GM12875 (cell line): ENCODE measurements around the gene AKIRIN1.
"Not testable (repeated sequence)": the region's sequence is repeated elsewhere in the genome, so short reads cannot be mapped to it uniquely, and the experiment has no call there.

ENCODE experiments used
- H3K4me3 ChIP-seq: one replicate; pipeline ENCODE4 v1.5.1; 2011; ENCODE audit warnings: low read depth, low read length, control low read depth
- TF ChIP-seq, protein P1 (sequence below): IDR thresholded peaks from 2 replicates; pipeline ENCODE4 v1.5.1; 2011; ENCODE audit warnings: low read depth, mild to moderate bottlenecking, control low read depth, inconsistent platforms, low read length, moderate library complexity, borderline replicate concordance; ENCODE audit not compliant: insufficient read depth

AKIRIN1 gene

DNA sequence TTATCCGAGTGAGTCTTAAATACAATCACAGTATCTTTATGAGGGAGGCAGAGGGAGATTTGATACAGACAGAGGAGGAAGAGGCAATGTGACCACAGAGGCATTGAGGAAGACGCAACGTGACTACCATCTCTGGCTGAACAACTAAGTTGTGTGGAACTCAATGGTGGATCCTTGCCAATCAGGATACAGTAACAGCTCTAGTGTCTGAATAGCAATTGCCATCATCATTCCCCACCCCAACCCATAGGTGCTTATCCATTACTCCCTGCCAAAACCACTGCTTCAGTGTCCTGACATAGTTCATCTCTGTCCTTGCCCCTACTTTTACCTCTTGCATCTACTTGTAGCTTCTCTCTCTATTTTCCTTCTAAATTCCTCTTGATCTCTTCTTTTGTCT lies 29.0 kb upstream of the AKIRIN1 start:
- H3K4me3 ChIP-seq, result no peak overlapping the region
- TF ChIP-seq, protein P1, sequence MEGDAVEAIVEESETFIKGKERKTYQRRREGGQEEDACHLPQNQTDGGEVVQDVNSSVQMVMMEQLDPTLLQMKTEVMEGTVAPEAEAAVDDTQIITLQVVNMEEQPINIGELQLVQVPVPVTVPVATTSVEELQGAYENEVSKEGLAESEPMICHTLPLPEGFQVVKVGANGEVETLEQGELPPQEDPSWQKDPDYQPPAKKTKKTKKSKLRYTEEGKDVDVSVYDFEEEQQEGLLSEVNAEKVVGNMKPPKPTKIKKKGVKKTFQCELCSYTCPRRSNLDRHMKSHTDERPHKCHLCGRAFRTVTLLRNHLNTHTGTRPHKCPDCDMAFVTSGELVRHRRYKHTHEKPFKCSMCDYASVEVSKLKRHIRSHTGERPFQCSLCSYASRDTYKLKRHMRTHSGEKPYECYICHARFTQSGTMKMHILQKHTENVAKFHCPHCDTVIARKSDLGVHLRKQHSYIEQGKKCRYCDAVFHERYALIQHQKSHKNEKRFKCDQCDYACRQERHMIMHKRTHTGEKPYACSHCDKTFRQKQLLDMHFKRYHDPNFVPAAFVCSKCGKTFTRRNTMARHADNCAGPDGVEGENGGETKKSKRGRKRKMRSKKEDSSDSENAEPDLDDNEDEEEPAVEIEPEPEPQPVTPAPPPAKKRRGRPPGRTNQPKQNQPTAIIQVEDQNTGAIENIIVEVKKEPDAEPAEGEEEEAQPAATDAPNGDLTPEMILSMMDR, result no peak

DNA sequence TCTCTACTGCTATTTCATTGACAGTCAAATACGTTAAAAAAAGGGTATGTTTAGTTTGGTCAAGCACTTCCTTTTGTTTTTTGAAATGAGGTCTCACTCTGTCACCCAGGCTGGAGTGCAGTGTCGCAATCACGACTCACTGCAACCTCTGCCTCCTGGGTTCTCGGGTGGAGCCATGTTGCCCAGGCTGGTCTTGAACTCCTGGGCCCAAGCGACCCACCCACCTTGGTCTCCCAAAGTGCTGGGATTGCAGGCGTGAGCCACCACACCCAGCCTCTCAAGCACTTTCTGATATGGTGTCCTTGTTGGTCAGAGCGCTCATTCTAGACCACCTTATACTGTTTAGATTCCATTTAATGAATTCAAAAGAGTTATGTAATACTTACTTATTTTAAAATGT lies 28.5 kb upstream of the AKIRIN1 start:
- H3K4me3 ChIP-seq, result no peak overlapping the region
- TF ChIP-seq, protein P1, result no peak

DNA sequence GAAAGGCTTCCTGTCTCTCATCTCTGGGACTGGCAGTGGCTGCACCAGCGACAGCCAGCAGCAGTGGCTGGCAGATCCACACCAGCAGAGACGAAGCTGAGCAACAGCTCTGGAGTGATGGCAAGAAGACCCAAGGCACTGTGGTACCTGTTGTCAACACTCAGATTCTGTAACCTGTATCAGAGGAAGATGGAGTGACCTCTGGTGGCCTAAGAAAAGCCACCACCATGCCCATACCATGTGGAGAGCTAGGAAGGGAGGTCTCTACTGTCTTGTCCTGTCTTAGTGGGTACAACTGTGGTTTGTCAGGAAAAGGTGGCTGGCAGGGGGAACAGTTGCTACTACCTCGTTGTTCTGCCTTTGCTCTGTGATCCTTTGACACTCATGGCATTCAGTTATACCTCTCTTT lies 26.9 kb upstream of the AKIRIN1 start:
- H3K4me3 ChIP-seq, result no peak overlapping the region
- TF ChIP-seq, protein P1, result peak; percentile 47; the same call in 1 of the 2 replicates

- H3K4me3 ChIP-seq, result not testable (repeated sequence)
Measured at GRCh38 chr1:38973145-38973544, 17.9 kb upstream of the AKIRIN1 start.

DNA sequence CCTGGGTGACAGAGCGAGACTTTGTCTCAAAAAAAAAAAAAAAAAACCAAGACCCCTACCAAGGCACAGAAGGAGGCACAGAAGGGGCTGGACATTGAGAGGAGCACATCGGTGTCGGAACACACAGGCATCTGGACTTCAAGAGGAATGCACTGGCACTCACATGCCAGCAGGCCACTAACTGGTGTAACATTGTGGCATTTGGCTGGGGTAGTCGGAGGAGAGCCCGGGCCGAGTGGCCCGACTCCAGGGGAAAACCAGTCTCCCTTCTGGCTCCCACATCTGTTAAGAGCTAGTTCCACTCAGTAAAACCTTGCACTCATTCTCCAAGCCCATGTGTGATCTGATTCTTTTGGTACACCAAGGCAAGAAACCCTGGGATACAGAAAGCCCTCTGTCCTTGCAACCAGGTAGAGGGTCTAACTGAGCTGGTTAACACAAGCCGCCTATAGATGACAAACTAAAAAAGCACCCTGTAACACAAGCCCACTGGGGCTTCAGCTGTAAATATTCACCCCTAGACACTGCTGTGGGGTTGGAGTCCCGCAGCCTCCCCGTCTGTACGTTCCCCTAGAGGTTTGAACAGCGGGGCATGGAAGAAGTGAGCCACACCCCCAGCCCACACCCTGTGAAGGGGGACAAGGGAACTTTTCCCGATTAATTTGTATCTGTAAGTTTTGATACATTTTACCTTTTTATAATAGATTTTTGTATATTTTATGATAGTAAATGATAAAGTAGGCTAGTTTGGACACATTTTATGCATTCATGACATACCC lies 17.2 kb upstream of the AKIRIN1 start:
- TF ChIP-seq, protein P1, result no peak
- H3K4me3 ChIP-seq, result no peak overlapping the region

DNA sequence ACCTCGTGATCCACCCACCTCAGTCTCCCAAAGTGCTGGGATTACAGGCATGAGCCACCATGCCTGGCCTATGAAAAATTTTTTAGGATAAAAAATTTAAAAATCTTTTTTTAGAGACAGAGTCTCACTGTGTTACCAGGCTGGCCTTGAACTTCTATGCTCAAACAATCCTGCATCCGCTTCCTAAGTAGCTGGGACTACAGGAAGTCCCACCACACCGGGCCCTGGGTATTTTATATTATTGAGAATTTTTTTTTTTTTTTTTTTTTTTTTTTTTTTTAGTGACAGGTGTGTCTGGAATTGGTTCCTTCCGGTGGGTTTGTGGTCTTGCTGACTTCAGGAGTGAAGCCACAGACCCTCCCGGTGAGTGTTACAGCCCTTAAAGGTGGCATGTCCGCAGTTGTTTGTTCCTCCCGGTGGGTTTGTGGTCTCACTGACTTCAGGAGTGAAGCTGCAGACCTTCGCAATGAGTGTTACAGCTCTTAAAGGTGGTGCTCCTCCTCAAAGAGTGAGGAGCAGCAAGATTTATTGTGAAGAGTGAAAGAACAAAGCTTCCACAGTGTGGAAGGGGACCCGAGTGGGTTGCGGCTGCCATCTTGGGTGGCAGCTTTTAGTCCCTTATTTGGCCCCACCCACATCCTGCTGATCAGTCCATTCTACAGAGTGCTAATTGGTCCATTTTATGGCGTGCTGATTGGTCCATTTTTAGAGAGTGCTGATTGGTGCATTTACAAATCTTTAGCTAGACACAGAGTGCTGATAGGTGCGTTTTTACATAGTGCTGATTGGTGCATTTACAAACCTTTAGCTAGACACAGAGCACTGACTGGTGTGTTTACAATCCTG lies 13.5 kb upstream of the AKIRIN1 start:
- not testable (repeated sequence) for H3K4me3 ChIP-seq

- not testable (repeated sequence) for H3K4me3 ChIP-seq
Measured at GRCh38 chr1:38978245-38978542, 12.9 kb upstream of the AKIRIN1 start.

- H3K4me3 ChIP-seq, result not testable (repeated sequence)
Measured at GRCh38 chr1:38979380-38979779, 11.7 kb upstream of the AKIRIN1 start.

- H3K4me3 ChIP-seq, result no peak overlapping the region
- TF ChIP-seq, protein P1, result no peak
Measured at GRCh38 chr1:38989979-38990378, 1.1 kb upstream of the AKIRIN1 start.
